ENCODE data around the gene RAPGEF2. TPM values are rescaled to one million over a fixed set of nuclear protein-coding genes. Genes with fewer than 3 reads are reported as not detected.
"Not testable (repeated sequence)": the region's sequence is repeated elsewhere in the genome, so short reads cannot be mapped to it uniquely, and the experiment has no call there.

RAPGEF2 gene
- total RNA-seq, 1 donor from 2014 or later: 31.0 TPM

DNA sequence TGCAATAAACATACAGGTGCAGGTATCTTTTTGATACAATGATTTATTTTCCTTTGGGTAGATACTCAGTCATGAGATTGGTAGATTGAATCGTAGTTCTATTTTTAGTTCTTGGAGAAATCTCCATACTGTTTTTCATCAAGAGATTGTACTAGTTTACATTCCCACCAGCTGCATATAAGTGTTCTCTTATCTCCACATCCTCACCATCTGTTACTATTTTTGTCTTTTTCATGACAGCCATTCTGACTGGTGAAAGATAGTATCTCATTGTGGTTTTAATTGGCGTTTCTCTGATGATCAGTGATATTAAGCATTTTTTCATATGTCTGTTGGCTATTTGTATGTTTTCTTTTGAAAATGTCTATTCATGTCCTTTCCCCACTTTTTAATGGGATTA, 202.2 kb downstream of the RAPGEF2 start:
- Mint-ChIP-seq H3K4me3 (ENCODE audit: unreplicated experiment) (no peak overlapping the region), H3K36me3 (ENCODE audit: low read depth) (peaks cover 15% of the 10 kb centered on the region), H3K4me1 (ENCODE audit: low read depth) (peaks cover 23% of the 10 kb centered on the region), H3K27me3 (ENCODE audit: low read depth) (no peaks in the 10 kb centered on the region), H3K9me3 (ENCODE audit: low read depth) (peaks cover 15% of the 10 kb centered on the region), H3K27ac (ENCODE audit: unreplicated experiment) (no peak overlapping the region)
- DNase-seq (ENCODE audit: low spot score): no peak
- TF ChIP-seq, protein P1, sequence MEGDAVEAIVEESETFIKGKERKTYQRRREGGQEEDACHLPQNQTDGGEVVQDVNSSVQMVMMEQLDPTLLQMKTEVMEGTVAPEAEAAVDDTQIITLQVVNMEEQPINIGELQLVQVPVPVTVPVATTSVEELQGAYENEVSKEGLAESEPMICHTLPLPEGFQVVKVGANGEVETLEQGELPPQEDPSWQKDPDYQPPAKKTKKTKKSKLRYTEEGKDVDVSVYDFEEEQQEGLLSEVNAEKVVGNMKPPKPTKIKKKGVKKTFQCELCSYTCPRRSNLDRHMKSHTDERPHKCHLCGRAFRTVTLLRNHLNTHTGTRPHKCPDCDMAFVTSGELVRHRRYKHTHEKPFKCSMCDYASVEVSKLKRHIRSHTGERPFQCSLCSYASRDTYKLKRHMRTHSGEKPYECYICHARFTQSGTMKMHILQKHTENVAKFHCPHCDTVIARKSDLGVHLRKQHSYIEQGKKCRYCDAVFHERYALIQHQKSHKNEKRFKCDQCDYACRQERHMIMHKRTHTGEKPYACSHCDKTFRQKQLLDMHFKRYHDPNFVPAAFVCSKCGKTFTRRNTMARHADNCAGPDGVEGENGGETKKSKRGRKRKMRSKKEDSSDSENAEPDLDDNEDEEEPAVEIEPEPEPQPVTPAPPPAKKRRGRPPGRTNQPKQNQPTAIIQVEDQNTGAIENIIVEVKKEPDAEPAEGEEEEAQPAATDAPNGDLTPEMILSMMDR (IDR thresholded peaks at IDR 0.05): no peak

DNA sequence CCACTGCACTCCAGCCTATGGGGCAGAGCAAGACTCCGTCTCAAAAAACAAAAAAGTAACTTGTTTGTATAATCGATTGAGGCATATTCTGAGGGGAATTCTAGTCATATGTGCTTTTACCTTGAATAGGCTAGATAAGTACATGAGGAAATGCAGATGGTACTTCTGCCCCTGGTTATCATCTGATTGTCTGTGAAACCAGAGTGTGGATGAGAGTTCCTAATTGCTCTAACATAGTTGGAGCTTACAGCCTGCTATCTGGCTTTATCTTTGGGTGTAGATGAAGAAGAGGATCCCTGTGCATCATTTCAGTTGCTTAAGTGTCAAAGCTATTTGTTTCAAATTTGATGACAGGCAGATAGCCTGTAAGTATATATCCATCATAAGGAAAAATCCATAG, 205.1 kb downstream of the RAPGEF2 start:
- Mint-ChIP-seq H3K4me1 (ENCODE audit: low read depth) (peaks cover 30% of the 10 kb centered on the region), H3K27me3 (ENCODE audit: low read depth) (no peaks in the 10 kb centered on the region), H3K27ac (ENCODE audit: unreplicated experiment) (no peak overlapping the region), H3K9me3 (ENCODE audit: low read depth) (peaks cover 15% of the 10 kb centered on the region), H3K36me3 (ENCODE audit: low read depth) (peaks cover 15% of the 10 kb centered on the region), H3K4me3 (ENCODE audit: unreplicated experiment) (no peak overlapping the region)
- TF ChIP-seq, protein P1 (IDR thresholded peaks at IDR 0.05): no peak
- DNase-seq (ENCODE audit: low spot score): no peak

DNA sequence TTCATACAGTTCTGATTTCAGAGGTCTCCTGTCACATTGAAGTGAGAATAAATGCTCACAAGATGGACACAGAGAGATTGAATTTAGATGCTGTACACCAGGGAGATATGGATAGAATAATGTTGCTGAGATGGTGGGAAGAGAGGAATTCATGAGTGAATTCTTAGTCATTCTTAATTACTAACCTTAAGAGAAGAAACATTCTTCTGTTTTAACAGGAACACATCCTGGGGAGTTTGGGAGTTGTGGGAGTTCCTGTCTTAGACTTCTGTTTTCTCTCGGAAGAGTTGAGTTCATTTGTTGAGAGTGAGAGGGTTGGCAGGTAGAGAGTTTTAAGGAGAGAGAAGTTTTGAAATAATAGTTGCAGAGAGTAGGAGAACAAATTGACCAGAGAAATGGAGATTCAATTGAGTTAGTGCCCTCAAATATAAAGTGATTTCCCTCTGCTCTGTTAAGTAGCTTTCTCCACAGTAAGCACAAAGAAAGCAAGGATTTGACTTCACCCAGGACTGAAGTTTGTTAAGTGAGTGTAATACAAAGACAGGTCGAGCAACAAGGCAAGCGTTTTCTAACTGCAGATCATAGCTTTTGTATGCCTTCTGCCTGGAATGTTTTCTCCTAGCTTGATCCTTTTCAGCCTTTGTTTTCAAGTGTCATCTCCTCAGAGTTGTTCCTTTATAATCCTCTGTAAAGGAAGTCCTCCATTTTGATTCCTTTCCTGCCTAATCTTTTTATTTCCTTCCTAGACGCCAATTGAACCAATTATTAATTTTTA, 205.9 kb downstream of the RAPGEF2 start:
- peak overlapping the region; percentile 2 for H3K4me3 Mint-ChIP-seq (ENCODE audit: unreplicated experiment)
- no peaks in the 10 kb centered on the region for H3K27me3 Mint-ChIP-seq (ENCODE audit: low read depth)
- H3K9me3 Mint-ChIP-seq (ENCODE audit: low read depth): peaks cover 15% of the 10 kb centered on the region
- H3K36me3 Mint-ChIP-seq (ENCODE audit: low read depth): peaks cover 15% of the 10 kb centered on the region
- peaks cover 30% of the 10 kb centered on the region for H3K4me1 Mint-ChIP-seq (ENCODE audit: low read depth)
- H3K27ac Mint-ChIP-seq (ENCODE audit: unreplicated experiment): peak overlapping the region; percentile 88
- TF ChIP-seq, protein P1 (IDR thresholded peaks at IDR 0.05): no peak
- DNase-seq (ENCODE audit: low spot score): no peak

DNA sequence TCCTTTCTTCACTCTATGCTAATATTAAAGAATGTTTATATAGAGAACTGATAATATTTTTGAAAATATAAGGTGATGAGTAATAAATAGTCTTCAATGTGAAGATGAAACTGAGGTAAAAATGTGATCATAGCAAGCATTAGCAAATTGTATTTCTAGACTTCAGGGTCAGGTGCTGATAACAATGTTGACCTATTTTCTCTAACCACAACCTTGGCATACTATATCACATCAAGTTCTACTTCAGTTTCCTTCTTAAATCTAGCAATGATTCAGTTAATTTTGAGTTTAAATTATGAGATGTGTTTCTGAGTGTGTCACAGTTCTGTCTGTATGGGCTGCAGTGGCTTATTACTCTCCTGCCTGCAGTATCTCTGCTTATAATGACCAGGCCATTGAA, 209.4 kb downstream of the RAPGEF2 start:
- TF ChIP-seq, protein P1 (IDR thresholded peaks at IDR 0.05): no peak
- no peak for DNase-seq (ENCODE audit: low spot score)
- no peak overlapping the region for H3K4me3 Mint-ChIP-seq (ENCODE audit: unreplicated experiment)
- no peak overlapping the region for H3K27ac Mint-ChIP-seq (ENCODE audit: unreplicated experiment)
- H3K27me3 Mint-ChIP-seq (ENCODE audit: low read depth): no peaks in the 10 kb centered on the region
- no peaks in the 10 kb centered on the region for H3K9me3 Mint-ChIP-seq (ENCODE audit: low read depth)
- H3K36me3 Mint-ChIP-seq (ENCODE audit: low read depth): peaks cover 11% of the 10 kb centered on the region
- H3K4me1 Mint-ChIP-seq (ENCODE audit: low read depth): peaks cover 27% of the 10 kb centered on the region

DNA sequence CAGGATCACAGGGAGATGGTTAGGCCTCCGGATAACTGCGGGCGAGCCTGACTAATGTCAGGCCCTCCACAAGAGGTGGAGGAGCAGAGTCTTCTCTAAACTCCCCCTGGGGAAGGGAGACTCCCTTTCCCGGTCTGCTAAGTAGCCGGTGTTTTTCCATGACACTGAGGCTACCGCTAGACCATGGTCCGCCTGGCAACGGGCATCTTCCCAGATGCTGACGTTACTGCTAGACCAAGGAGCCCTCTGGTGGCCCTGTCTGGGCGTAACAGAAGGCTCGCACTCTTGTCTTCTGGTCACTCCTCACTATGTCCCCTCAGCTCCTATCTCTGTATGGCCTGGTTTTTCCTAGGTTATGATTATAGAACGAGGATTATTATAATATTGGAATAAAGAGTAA, 213.0 kb downstream of the RAPGEF2 start:
- not testable (repeated sequence) for H3K27ac Mint-ChIP-seq (ENCODE audit: unreplicated experiment); H3K27me3 Mint-ChIP-seq (ENCODE audit: low read depth); H3K9me3 Mint-ChIP-seq (ENCODE audit: low read depth); DNase-seq (ENCODE audit: low spot score); H3K4me3 Mint-ChIP-seq (ENCODE audit: unreplicated experiment); H3K4me1 Mint-ChIP-seq (ENCODE audit: low read depth)
- H3K36me3 Mint-ChIP-seq (ENCODE audit: low read depth): peaks cover 11% of the 10 kb centered on the region
- TF ChIP-seq, protein P1 (IDR thresholded peaks at IDR 0.05): peak; percentile 65
